ENCODE results near the gene ABHD12. TPM values are rescaled to one million over a fixed set of nuclear protein-coding genes. Genes with fewer than 3 reads are reported as not detected.

Gene ABHD12
- total RNA-seq, result 10 to 100 TPM; 22.6 to 28.3 (median 26.0) TPM
- polyA plus RNA-seq, result 25.3 TPM
- long read RNA-seq, donor 1, transcript ABHD12-202 (13 exons, 1,725 nt), result minor isoform, 13 of 187 reads
- long read RNA-seq, donor 1, transcript ABHD12-201 (13 exons, 2,117 nt), result major isoform, 115 of 187 reads
- long read RNA-seq, donor 1, partial matches to known transcripts, result 6 of 187 reads
- long read RNA-seq, donor 1, other reads (novel, unspliced or antisense), result 53 of 187 reads
- long read RNA-seq, donor 2, transcript ABHD12-202 (13 exons, 1,725 nt), result minor isoform, 8 of 64 reads
- long read RNA-seq, donor 2, transcript ABHD12-201 (13 exons, 2,117 nt), result major isoform, 38 of 64 reads
- long read RNA-seq, donor 2, partial matches to known transcripts, result 4 of 64 reads
- long read RNA-seq, donor 2, other reads (novel, unspliced or antisense), result 14 of 64 reads
- long read RNA-seq, donor 3, transcript ABHD12-202 (13 exons, 1,725 nt), result minor isoform, 8 of 168 reads
- long read RNA-seq, donor 3, transcript ABHD12-201 (13 exons, 2,117 nt), result major isoform, 109 of 168 reads
- long read RNA-seq, donor 3, partial matches to known transcripts, result 7 of 168 reads
- long read RNA-seq, donor 3, other reads (novel, unspliced or antisense), result 44 of 168 reads
- long read RNA-seq, donor 4, transcript ABHD12-202 (13 exons, 1,725 nt), result minor isoform, 17 of 88 reads
- long read RNA-seq, donor 4, transcript ABHD12-201 (13 exons, 2,117 nt), result major isoform, 47 of 88 reads
- long read RNA-seq, donor 4, partial matches to known transcripts, result 2 of 88 reads
- long read RNA-seq, donor 4, other reads (novel, unspliced or antisense), result 22 of 88 reads

DNA sequence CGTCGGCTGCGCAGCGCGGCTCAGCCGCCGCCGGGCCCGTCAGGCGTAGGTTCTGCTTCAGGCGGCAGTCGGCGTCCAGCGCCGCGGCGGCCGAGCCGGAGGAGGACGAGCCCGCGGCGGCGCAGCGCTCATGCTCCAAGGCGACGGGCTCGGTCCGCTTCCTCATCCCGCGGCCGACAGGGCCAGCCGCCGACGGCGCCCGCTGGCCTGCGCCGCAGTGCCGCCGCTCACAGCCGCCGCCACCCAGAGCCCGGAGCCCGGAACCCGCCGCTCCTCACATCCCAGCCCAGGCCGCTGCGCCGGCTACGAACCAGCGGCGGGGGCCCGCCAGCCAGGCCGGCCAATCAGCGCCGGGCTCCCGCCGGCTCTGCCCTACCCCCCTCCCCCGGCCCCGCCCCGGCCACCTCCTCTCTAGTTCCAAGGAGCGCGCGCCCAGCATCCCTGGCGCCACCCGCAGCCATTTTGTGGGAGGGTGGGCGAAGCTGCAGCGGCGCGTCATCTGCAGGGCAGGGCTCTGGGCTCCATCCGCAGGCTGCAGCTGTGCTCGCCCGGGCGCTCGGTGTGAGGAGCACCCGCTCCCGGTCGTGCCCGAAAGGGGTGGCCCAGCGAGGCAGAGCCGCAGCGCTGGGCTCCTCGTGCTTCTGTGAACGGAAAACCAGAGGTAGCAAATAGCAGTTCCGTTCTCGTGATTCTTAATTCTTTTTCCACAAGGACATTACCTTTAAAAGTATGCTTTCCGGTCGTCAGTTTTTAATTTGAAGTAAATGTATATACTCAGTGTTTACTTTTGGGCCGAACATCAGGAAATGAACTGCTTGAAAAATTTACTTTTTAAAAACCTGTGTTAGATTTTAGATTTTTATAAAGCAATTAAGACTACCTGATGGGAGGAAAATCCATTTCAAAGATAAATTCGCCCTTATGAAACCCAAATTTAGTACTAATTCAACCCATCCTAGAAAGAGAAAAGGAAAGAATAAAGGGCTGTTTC is at the start of gene ABHD12:
Gene ABHD12 (minus strand): TSS at position 298 of the 991 bp plus-strand sequence. CDS start 132 bp downstream, at position 166.
- ATAC-seq (peak; percentile 99 to 100), DNase-seq (peak; percentile 97 to 99 (median 99))
- intact Hi-C loops (cut with DNase I), result loop anchor here in 1 of 4 donors (10.0 kb wide), 1 partner anchor 96 kb away; no protein-coding TSS in a partner anchor
- Histone ChIP-seq H3K27ac (ENCODE audit: low read length) (peak within 1 kb of the TSS; percentile 85), H3K4me3 (ENCODE audit: low read length) (peak within 1 kb of the TSS; percentile 75), H3K9me3 (ENCODE audit: control insufficient read depth, low read length) (no peaks in the 10 kb centered on the region), H3K4me1 (ENCODE audit: control insufficient read depth, insufficient read depth, low read length) (no peaks in the 10 kb centered on the region), H3K27me3 (ENCODE audit: control insufficient read depth, insufficient read depth) (no peaks in the 10 kb centered on the region)
- WGBS, result under 1% methylated on average over 91 of the region's 91 CpGs

DNA sequence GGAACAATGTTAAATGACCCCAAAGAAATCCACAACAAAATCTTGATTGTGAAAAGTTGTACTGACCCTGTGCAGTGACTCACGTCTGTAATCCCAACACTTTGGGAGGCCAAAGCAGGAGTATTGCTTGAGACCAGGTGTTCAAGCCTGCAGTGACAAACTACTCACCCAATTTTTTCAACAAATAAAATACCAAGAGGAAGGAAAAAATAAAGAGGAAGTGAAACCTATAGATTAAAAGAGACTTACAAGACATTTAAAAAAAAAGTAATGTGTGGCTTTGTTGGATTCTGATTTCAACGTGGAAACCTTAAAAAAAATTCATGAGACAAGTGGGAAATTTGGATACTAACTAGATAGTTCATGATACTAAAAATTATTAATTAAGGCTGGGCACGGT is 48.7 kb upstream of the ABHD12 start:
- Histone ChIP-seq H3K4me1 (ENCODE audit: control insufficient read depth, insufficient read depth, low read length) (no peaks in the 10 kb centered on the region), H3K4me3 (ENCODE audit: low read length) (no peak overlapping the region), H3K27ac (ENCODE audit: low read length) (no peak overlapping the region), H3K9me3 (ENCODE audit: control insufficient read depth, low read length) (no peaks in the 10 kb centered on the region), H3K27me3 (ENCODE audit: control insufficient read depth, insufficient read depth) (no peaks in the 10 kb centered on the region)
- ATAC-seq, result no peak
- 83% methylated on average over 3 of the region's 3 CpGs for WGBS
- DNase-seq, result no peak
- intact Hi-C loops (cut with DNase I), result no loop called here

DNA sequence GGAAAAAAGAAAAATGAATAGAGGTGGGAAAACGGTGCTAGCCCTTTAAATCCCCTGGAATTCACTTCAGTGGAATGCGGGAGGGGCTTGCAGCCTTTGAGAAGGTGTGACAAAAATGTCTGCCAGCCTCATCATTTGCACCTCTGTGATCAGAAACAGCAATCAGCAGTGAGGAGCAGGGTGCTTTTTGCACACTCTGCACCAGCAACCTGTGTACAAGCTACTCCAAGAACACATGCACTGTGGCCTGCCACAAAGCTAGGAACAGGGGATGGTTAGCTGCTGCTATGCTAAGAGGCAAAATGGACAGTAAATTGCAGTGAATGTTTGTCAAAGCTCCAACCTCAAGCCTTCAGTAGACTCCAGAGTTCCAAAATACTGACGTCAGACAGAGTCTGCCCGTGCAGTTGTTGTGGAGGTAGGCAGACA is 46.5 kb upstream of the ABHD12 start:
- ATAC-seq (peak; percentile 55 to 76), DNase-seq (no peak)
- H3K4me3 ChIP-seq (ENCODE audit: low read length), result no peak overlapping the region
- peak overlapping the region; percentile 58 for H3K27ac ChIP-seq (ENCODE audit: low read length)
- no peaks in the 10 kb centered on the region for H3K9me3 ChIP-seq (ENCODE audit: control insufficient read depth, low read length)
- intact Hi-C loops (cut with DNase I), result no loop called here
- H3K4me1 ChIP-seq (ENCODE audit: control insufficient read depth, insufficient read depth, low read length), result no peaks in the 10 kb centered on the region
- 43% methylated on average over 4 of the region's 4 CpGs for WGBS
- no peaks in the 10 kb centered on the region for H3K27me3 ChIP-seq (ENCODE audit: control insufficient read depth, insufficient read depth)

DNA sequence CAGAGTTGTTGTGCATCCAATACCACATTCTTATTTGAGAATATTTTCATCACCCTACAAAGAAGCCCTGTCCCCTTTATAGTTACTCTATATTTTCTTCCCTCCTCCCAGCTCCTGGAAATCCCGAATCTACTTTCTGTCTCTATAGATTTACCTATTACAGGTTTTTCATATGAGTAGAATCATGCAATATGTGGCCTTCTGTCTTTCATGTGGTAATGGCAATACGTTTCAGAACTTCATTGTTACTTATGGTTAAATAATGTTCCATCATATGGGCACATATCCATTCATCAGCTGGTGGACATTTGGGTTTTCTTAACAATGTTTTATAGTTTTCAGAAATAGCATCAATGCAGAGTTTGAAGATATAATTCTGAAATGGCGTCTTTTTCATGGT is 33.9 kb upstream of the ABHD12 start:
- H3K9me3 ChIP-seq (ENCODE audit: control insufficient read depth, low read length), result no peaks in the 10 kb centered on the region
- no peaks in the 10 kb centered on the region for H3K27me3 ChIP-seq (ENCODE audit: control insufficient read depth, insufficient read depth)
- ATAC-seq (no peak), DNase-seq (no peak)
- intact Hi-C loops (cut with DNase I), result no loop called here
- H3K27ac ChIP-seq (ENCODE audit: low read length), result no peak overlapping the region
- H3K4me3 ChIP-seq (ENCODE audit: low read length), result no peak overlapping the region
- 93% methylated on average over 3 of the region's 3 CpGs for WGBS
- H3K4me1 ChIP-seq (ENCODE audit: control insufficient read depth, insufficient read depth, low read length), result no peaks in the 10 kb centered on the region

DNA sequence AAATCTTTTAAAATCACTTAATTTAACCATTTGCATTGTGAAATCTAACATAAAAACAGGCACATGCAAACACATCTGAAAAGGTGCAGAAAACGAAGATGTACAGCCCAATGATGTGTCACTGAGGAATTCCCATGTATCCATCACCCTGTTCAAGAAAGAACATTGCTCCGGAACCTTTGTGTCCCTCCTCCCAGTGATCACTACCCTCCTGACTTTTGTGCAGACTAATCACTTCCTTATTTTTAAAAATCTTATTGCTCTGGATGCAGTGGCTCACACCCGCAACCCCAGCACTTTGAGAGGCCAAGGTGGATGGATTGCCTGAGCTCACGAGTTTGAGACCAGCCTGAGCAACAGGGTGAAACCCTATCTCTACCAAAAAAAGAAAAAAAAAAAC is 31.4 kb upstream of the ABHD12 start:
- no peaks in the 10 kb centered on the region for H3K4me1 ChIP-seq (ENCODE audit: control insufficient read depth, insufficient read depth, low read length)
- ATAC-seq, result no peak
- 83% methylated on average over 4 of the region's 4 CpGs for WGBS

DNA sequence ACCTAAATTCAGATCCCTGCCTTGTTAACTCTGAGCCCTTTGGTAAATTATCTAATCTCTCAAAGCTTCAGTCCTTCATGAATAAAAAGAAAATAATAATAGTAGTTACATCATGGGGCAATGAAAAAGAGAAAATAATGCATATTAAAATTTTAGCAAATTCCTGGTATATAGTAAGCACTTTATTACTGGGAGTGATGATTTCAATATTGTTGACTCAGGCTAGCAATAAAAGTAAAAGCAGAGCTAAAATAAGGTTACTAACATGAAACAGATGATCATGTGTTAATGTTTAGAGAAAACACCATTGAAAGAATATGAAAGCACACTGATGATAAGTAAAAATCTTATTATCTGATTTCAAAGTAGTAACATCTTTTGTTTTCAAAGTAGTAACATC is 30.5 kb upstream of the ABHD12 start:
- ATAC-seq (no peak), DNase-seq (no peak)
- intact Hi-C loops (cut with DNase I), result no loop called here
- H3K9me3 ChIP-seq (ENCODE audit: control insufficient read depth, low read length), result no peaks in the 10 kb centered on the region
- H3K4me3 ChIP-seq (ENCODE audit: low read length), result no peak overlapping the region
- no peak overlapping the region for H3K27ac ChIP-seq (ENCODE audit: low read length)
- no peaks in the 10 kb centered on the region for H3K4me1 ChIP-seq (ENCODE audit: control insufficient read depth, insufficient read depth, low read length)
- H3K27me3 ChIP-seq (ENCODE audit: control insufficient read depth, insufficient read depth), result no peaks in the 10 kb centered on the region

More for the DNA sequence above, 31.4 kb upstream of the ABHD12 start:
- Histone ChIP-seq H3K27me3 (ENCODE audit: control insufficient read depth, insufficient read depth) (no peaks in the 10 kb centered on the region), H3K27ac (ENCODE audit: low read length) (no peak overlapping the region), H3K9me3 (ENCODE audit: control insufficient read depth, low read length) (no peaks in the 10 kb centered on the region), H3K4me3 (ENCODE audit: low read length) (no peak overlapping the region)
- intact Hi-C loops (cut with DNase I), result no loop called here
- DNase-seq, result no peak

DNA sequence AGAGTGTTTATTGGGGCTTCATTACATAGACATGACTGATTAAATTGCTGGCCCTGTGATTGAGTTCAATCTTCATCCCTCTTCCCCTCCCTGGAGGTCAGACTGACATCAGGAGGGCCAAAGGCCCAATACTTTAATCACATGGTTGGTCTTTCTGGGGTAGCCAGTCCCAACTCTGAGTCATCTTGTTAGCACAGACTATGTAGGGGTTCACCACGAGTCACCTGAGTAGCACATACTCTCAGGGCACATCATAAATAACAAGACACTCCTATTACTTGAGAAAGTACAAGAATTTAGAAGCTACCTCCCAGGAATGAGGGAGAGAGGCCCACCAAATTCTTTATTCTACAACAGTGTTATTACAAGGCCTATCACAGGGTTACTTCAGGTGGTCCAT is 28.1 kb upstream of the ABHD12 start:
- H3K9me3 ChIP-seq (ENCODE audit: control insufficient read depth, low read length), result no peaks in the 10 kb centered on the region
- H3K27me3 ChIP-seq (ENCODE audit: control insufficient read depth, insufficient read depth), result no peaks in the 10 kb centered on the region
- no peak for ATAC-seq
- no peak overlapping the region for H3K4me3 ChIP-seq (ENCODE audit: low read length)
- no peak overlapping the region for H3K27ac ChIP-seq (ENCODE audit: low read length)
- intact Hi-C loops (cut with DNase I), result no loop called here
- H3K4me1 ChIP-seq (ENCODE audit: control insufficient read depth, insufficient read depth, low read length), result no peaks in the 10 kb centered on the region
- WGBS, result 95% methylated on average over 1 of the region's 1 CpG
- DNase-seq, result no peak

DNA sequence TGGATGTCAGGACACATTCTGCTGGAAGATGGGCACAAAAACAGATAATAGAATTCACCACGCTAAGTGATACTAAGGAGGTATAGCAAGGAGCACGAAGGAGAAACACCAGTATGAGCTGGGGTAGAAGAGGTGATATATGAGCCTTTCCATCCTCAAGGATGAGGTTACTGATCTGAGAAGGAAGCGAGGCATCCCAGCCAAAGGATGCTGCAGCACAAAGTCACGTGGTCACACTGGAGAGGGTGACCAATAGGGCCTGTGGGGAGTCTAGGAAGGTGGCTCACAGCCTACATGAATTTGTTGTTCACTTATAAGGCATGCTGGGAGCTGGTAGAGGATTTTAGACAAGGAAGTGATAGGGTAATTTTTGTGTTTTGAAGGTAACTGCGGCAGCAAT is 18.3 kb upstream of the ABHD12 start:
- WGBS, result 90% methylated on average over 5 of the region's 5 CpGs
- H3K27me3 ChIP-seq (ENCODE audit: control insufficient read depth, insufficient read depth), result no peaks in the 10 kb centered on the region
- no peak for ATAC-seq

DNA sequence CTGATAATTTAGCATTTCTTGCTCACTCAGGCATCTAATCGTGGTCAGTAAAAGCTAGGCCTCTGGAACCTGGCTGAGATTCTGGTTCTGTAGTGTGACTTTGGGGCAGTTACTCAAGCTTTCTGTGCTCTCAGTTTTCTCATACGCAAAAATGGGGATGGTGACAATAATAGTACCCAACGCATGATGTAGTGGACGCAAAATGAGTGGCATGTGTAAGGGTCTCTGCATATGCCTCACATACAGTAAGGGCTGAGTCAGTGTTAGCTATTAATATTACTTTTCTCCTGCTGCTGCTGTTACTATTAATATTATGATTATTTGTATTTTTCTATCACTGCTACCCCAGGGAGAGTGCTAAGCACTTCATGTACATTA is 17.5 kb upstream of the ABHD12 start:
- no peak overlapping the region for H3K27ac ChIP-seq (ENCODE audit: low read length)
- peak overlapping the region; percentile 91 for H3K4me3 ChIP-seq (ENCODE audit: low read length)
- no peaks in the 10 kb centered on the region for H3K4me1 ChIP-seq (ENCODE audit: control insufficient read depth, insufficient read depth, low read length)
- no peaks in the 10 kb centered on the region for H3K9me3 ChIP-seq (ENCODE audit: control insufficient read depth, low read length)
- 4% methylated on average over 4 of the region's 4 CpGs for WGBS
- ATAC-seq (no peak), DNase-seq (no peak)
- H3K27me3 ChIP-seq (ENCODE audit: control insufficient read depth, insufficient read depth), result no peaks in the 10 kb centered on the region
- intact Hi-C loops (cut with DNase I), result loop anchor here in 3 of 4 donors (5.0 to 10.0 kb wide), 3 partner anchors 223 to 416 kb away; partner anchors contain the start of gene APMAP (in 2 of the 3)

More for the DNA sequence above, 18.3 kb upstream of the ABHD12 start:
- Histone ChIP-seq H3K4me1 (ENCODE audit: control insufficient read depth, insufficient read depth, low read length) (no peaks in the 10 kb centered on the region), H3K27ac (ENCODE audit: low read length) (no peak overlapping the region), H3K9me3 (ENCODE audit: control insufficient read depth, low read length) (no peaks in the 10 kb centered on the region), H3K4me3 (ENCODE audit: low read length) (no peak overlapping the region)
- DNase-seq, result no peak
- intact Hi-C loops (cut with DNase I), result loop anchor here in 3 of 4 donors (5.0 to 10.0 kb wide), 3 partner anchors 224 to 417 kb away; partner anchors contain the start of gene APMAP (in 2 of the 3)
